ENCODE measurements around the gene ZNF394. TPM values are rescaled to one million over a fixed set of nuclear protein-coding genes. Genes with fewer than 3 reads are reported as not detected.

The ZNF394 gene
- total and polyA plus RNA-seq, 9 of the 15 experiments (the other 6 are each of a cell fraction or from before 2014, with no cell fraction given), result 2.9 to 32.2 (median 24.2) TPM

DNA sequence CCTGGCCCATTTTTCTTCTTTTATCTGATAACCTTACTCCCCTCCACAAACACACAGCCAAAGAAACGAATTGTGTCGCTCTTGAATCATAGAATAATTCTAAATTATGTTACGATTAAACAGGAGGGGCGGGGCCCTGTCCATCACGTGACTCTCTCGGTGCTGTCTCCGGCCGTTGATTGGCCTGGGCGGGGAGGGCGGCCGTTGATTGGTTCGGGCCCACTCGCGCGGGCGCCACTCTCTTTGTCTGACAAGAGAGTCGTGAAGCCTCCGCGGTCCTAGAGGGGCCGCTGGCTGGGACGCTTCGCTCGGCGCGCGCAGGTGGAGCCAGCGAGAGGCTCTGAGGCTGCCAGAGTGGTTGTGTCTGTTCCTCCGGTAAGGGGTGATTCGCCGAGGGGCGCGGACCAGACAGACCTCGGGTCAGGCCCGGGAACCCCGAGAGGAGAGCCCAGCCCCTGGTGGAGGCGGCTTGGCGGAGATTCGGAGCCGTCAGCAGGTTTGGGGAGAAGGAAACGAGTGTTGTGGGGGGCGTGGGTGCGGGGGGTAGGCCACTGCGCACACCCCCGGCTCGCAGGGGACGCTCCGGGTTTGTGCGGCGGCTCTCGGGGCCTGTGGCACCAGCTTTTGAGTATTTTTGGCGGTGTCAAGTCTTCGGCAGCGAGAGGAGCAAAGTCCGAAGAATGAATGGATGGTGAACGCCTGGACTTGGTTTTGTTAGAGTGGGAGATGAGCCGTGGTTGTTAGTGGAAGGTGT is 27.3 kb downstream of the ZNF394 start, which contains the start of gene ZNF789 (continued):
- TF ChIP-seq, protein P1, sequence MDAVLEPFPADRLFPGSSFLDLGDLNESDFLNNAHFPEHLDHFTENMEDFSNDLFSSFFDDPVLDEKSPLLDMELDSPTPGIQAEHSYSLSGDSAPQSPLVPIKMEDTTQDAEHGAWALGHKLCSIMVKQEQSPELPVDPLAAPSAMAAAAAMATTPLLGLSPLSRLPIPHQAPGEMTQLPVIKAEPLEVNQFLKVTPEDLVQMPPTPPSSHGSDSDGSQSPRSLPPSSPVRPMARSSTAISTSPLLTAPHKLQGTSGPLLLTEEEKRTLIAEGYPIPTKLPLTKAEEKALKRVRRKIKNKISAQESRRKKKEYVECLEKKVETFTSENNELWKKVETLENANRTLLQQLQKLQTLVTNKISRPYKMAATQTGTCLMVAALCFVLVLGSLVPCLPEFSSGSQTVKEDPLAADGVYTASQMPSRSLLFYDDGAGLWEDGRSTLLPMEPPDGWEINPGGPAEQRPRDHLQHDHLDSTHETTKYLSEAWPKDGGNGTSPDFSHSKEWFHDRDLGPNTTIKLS (IDR thresholded peaks at IDR 0.05; ENCODE audit: borderline replicate concordance, low read depth), result peak; percentile 84
- TF ChIP-seq TRIM24 (IDR thresholded peaks at IDR 0.05), result no peak
- TF ChIP-seq CHD2 (IDR thresholded peaks at IDR 0.05; ENCODE audit: low read depth, low read length), result peak; percentile 71; the same call in 1 of the 2 replicates
- TF ChIP-seq ARID3A (IDR thresholded peaks at IDR 0.05; ENCODE audit: borderline replicate concordance, low read depth, low read length), result peak; percentile 94
- TF ChIP-seq HLTF (IDR thresholded peaks at IDR 0.05), result peak; percentile 80; the same call in 1 of the 2 replicates
- peak; percentile 81 for TF ChIP-seq POLR2B (IDR thresholded peaks at IDR 0.05; ENCODE audit: low read depth, partially characterized antibody)
- peak; percentile 8; the same call in 1 of the 2 replicates for TF ChIP-seq THAP7 (CRISPR knock-in tag; IDR thresholded peaks at IDR 0.05)
- peak; percentile 38; the same call in 1 of the 2 replicates for TF ChIP-seq ATF6 (CRISPR knock-in tag; IDR thresholded peaks at IDR 0.05)
- TF ChIP-seq, protein P2, sequence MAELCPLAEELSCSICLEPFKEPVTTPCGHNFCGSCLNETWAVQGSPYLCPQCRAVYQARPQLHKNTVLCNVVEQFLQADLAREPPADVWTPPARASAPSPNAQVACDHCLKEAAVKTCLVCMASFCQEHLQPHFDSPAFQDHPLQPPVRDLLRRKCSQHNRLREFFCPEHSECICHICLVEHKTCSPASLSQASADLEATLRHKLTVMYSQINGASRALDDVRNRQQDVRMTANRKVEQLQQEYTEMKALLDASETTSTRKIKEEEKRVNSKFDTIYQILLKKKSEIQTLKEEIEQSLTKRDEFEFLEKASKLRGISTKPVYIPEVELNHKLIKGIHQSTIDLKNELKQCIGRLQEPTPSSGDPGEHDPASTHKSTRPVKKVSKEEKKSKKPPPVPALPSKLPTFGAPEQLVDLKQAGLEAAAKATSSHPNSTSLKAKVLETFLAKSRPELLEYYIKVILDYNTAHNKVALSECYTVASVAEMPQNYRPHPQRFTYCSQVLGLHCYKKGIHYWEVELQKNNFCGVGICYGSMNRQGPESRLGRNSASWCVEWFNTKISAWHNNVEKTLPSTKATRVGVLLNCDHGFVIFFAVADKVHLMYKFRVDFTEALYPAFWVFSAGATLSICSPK (IDR thresholded peaks at IDR 0.05; ENCODE audit: borderline replicate concordance), result no peak
- TF ChIP-seq GTF3C2 (IDR thresholded peaks at IDR 0.05; ENCODE audit: borderline replicate concordance, extremely low read depth, insufficient read length), result no peak
- no peak for TF ChIP-seq POLR3G (IDR thresholded peaks at IDR 0.05; ENCODE audit: extremely low read depth, insufficient read length, insufficient replicate concordance)
- TF ChIP-seq SRSF7 (optimal IDR thresholded peaks at IDR 0.05; ENCODE audit: low read depth, low read length), result no peak

All from K562 (cell line).